Stimulated activated CD8-positive, alpha-beta memory T cell treated with anti-CD3 and anti-CD28 coated beads, Interleukin-12 subunit alpha, Interleukin-12 subunit beta, amount 100 ng/mL, for 24 hours (primary cell): ENCODE data around the gene FBXL7.

Experiments
- DNase-seq: peaks from one replicate; pipeline ENCODE4 v3.0.0-alpha.2; 2020; ENCODE audit errors: extremely low read depth

FBXL7 gene

GRCh38 chr5:15715967-15716366, 216.0 kb downstream of the FBXL7 start:
- no peak for DNase-seq

GRCh38 chr5:15717001-15717400, 217.0 kb downstream of the FBXL7 start:
- DNase-seq: no peak

GRCh38 chr5:15718421-15719179, 218.6 kb downstream of the FBXL7 start:
- DNase-seq: no peak

- no peak for DNase-seq
Observed at GRCh38 chr5:15719784-15720183, 219.8 kb downstream of the FBXL7 start.

- no peak for DNase-seq
Observed at GRCh38 chr5:15720515-15720914, 220.5 kb downstream of the FBXL7 start.

- no peak for DNase-seq
Observed at GRCh38 chr5:15722305-15722704, 222.3 kb downstream of the FBXL7 start.

DNA sequence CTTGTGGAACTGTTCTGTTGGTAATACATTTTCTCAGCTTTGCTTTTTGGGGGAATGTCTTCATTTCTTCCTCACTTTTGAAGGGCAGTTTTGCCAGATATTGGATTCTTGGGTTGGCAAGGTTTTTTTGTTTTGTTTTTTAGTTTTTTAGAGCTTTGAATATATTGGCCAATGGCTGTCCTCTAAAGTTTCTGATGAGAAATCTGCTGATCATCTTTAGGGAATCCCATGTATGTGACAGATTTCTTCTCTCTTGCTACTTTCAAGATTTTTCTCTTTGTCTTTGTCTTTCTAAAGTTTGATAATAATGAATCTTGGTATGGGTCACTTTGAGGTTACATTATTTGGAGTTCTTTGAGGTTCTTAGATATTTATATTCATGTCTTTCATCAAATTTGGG, 227.4 kb downstream of the FBXL7 start:
- DNase-seq: no peak

DNA sequence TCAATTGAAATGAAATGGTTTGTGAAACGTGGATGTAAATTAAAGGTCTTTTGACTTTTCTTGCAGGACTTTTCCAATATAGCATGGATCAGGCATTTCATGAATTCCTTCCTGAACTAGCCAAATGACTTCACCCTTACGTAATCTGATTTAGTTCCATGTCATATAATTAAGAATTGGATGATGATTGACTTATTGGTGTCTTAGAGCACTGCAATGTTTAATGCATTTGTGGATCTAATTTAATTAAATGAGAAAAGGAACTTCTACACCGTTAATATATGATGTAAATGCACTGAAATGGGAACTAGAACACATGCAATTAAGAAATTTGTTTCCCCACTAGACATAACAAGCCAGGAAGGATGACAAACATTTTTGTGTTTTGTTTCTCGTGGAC, 228.8 kb downstream of the FBXL7 start:
- DNase-seq: no peak

DNA sequence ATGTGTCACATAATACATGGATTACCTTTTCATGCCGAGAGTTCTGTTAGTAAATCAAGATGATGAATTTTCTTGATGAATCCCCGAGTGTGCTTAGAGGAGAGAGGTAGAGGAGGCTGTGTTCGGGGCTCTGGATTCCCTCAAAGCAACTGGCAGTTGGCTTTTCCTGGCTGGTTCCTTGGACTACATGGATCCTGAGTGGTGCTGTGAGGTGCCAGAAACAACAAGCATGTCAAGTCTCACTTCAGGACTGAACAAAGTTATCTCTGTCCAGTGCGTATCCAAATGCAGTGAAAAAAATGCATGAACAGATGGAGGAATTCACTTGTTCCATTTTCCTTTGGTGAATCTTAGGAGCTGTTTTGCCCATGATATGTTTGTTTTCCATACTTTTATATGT, 231.7 kb downstream of the FBXL7 start:
- DNase-seq: no peak

DNA sequence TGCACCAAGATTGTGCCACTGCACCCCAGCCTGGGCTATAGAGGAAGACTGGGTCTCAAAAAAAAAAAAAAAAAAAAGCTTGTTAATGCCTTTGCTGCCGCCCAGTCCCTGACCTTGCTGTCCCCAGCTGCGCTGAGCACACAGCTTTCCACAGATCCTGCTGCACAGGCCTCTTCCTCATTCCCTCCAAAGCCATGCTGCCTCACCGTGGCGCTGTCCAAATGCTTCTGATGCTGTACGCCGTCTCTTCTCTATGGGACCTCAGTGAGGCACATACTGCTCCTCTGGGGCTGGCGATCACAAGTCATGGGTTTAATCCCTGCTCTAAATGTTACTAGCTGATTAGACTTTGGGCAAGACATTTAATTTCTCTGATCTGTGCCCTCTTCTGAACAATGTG, 234.1 kb downstream of the FBXL7 start:
- DNase-seq: no peak

GRCh38 chr5:15737036-15737821, 237.2 kb downstream of the FBXL7 start:
- no peak for DNase-seq

GRCh38 chr5:15737871-15738664, 238.1 kb downstream of the FBXL7 start:
- no peak for DNase-seq

GRCh38 chr5:15740383-15740782, 240.4 kb downstream of the FBXL7 start:
- no peak for DNase-seq

GRCh38 chr5:15741591-15741990, 241.6 kb downstream of the FBXL7 start:
- DNase-seq: no peak

DNA sequence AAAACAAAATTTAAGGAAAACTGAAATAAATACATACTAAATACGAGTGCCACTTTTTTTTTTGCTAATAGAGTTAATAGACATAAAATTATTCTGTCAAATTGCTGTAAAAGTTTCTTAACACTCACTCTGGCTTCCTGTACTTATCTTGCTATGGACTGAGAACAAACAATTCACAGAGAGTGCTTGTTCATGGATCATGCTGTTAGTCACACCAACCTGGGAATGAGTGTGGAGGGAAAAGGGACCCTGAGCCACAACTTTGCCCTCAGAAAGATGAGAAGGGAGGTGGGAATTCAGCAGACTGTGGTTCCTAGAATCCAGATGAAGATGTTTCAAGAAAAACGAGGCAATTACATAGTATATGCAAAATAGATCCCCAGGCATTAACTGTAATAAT, 246.9 kb downstream of the FBXL7 start:
- no peak for DNase-seq

DNA sequence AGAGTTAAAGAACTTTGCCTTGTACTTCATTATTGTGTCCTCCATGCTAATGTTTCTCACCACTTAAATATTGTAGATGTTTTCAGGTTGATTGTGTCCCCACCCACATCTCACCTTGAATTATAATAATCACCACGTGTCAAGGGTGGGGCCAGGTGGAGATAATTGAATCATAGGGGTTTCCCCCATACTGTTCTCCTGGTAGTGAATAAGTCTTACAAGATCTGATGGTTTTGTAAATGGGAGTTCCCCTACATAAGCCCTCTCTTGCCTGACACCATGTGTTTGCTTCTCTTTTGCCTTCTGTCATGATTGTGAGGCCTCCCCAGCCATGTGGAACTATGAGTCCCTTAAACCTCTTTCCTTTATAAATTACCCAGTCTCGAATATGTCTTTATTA, 248.3 kb downstream of the FBXL7 start:
- no peak for DNase-seq

DNA sequence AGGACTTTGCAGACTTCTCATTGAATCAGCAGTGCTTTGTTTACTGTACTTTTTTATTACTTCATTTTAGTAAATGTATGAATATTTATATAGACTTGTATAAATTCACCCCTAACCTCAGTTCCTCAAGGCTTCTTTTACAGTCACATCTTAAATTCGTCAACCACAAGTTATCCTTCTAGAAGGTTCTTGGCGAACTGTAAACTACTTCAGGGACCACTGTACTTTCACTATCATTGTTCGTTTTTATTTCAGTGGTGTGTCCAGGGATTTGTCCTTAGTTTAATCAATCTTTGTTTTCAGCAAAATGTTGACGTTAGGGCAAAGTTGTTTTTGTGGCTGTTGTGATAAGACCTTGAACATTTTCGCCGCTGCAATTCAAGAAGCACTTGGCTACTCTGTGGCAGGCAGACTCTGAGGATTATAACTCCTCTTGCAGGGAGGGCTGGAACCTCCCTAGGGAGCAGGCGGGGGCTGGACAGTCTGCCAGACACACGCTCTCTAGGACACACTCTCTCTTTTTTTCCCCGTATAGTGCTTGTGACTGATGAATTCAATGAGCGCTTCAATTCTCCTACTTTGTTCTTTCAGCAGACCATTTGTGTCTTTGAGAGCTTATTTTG, 252.8 kb downstream of the FBXL7 start:
- no peak for DNase-seq

DNA sequence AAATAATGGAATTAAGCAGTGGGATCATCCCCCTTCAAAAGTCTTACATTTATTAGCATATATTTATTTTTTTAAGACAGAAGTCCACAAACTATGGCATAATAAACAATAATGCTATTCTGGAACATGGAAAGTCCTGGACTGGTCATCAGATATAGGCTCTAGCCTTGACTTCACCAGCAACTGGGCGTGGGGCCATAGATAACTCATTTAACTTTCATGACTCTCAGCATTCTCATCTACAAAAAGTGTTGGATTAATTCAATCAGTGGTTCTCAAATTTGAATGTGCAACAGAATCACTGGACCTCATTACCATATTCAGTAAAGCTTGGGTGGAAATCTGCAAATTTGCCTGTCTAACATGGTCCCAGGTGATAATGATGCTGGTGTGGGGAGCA, 253.8 kb downstream of the FBXL7 start:
- no peak for DNase-seq

GRCh38 chr5:15757103-15757502, 257.1 kb downstream of the FBXL7 start:
- DNase-seq: no peak

DNA sequence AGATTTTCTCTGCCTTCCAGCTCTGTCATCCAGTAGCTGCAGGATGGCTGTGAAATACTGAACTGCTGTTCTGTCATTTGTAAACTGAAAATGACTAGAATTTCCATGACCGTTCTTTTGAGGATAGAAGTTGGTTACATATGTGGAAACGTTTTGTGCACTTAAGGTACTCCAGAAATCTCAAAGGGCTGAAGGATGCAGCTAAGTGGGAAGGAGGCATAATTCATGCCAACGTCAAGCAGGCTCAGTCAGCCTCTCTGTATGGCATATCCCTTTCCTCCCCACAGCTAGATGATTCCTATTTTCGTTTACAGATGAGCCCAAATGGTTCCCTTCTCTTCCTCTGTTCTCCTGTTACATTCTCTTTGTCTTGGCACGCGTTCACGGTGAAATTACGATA, 257.6 kb downstream of the FBXL7 start:
- DNase-seq: no peak

DNA sequence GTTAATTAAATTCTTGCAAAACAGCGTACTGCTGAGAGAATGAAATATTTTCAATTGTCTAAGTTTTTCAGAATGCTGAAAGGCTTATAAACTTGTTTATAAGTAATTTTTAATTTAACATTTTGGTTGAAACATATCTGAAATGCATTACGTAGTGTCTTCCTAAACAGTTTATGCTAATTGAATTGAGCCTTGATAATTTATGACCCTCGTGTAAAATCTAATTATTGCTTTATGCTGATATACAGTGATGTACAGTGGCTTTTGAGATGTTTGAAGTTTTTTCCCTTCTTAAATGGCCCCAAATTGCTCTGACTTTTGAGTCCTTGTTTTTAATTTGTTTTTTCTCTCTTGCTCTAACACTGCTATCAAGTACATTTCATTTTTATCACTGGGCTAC, 262.7 kb downstream of the FBXL7 start:
- no peak for DNase-seq

- DNase-seq: no peak
Observed at GRCh38 chr5:15763754-15764153, 263.8 kb downstream of the FBXL7 start.
